AG09319 (cell line): Measurements from ENCODE around the gene FAM8A1.

Experiments
- DNase-seq: peaks from one replicate; pipeline ENCODE4 v3.0.0-alpha.2; 2010; ENCODE audit warnings: low read depth; ENCODE audit errors: extremely low read depth
- CTCF ChIP-seq: IDR thresholded peaks from 2 replicates; pipeline ENCODE4 v1.5.1; 2011; ENCODE audit warnings: low read depth, mild to moderate bottlenecking, inconsistent platforms, low read length, moderate library complexity

Gene FAM8A1

GRCh38 chr6:17628873-17629272, 28.8 kb downstream of the FAM8A1 start:
- TF ChIP-seq CTCF: no peak

GRCh38 chr6:17629824-17630510, 29.9 kb downstream of the FAM8A1 start:
- no peak for DNase-seq
- TF ChIP-seq CTCF: no peak

More at GRCh38 chr6:17628873-17629272, 28.8 kb downstream of the FAM8A1 start:
- no peak for DNase-seq

- no peak for DNase-seq
- TF ChIP-seq CTCF: no peak
Measured at GRCh38 chr6:17630511-17631073, 30.5 kb downstream of the FAM8A1 start.

- TF ChIP-seq CTCF: no peak
Measured at GRCh38 chr6:17632934-17633333, 32.8 kb downstream of the FAM8A1 start.

GRCh38 chr6:17633465-17634188, 33.5 kb downstream of the FAM8A1 start:
- TF ChIP-seq CTCF: no peak
- no peak for DNase-seq

More at GRCh38 chr6:17632934-17633333, 32.8 kb downstream of the FAM8A1 start:
- DNase-seq: no peak

- DNase-seq: no peak
- TF ChIP-seq CTCF: no peak
Measured at GRCh38 chr6:17635568-17635967, 35.5 kb downstream of the FAM8A1 start.

- no peak for TF ChIP-seq CTCF
- no peak for DNase-seq
Measured at GRCh38 chr6:17638212-17638715, 38.2 kb downstream of the FAM8A1 start.
